Globus pallidus (tissue), 1 donor: Measurements from ENCODE around the gene LATS2.

Experiments
- DNase-seq: peaks from one replicate; pipeline ENCODE4 v3.0.0-alpha.2; 2015; ENCODE audit warnings: low spot score

The LATS2 gene

DNA sequence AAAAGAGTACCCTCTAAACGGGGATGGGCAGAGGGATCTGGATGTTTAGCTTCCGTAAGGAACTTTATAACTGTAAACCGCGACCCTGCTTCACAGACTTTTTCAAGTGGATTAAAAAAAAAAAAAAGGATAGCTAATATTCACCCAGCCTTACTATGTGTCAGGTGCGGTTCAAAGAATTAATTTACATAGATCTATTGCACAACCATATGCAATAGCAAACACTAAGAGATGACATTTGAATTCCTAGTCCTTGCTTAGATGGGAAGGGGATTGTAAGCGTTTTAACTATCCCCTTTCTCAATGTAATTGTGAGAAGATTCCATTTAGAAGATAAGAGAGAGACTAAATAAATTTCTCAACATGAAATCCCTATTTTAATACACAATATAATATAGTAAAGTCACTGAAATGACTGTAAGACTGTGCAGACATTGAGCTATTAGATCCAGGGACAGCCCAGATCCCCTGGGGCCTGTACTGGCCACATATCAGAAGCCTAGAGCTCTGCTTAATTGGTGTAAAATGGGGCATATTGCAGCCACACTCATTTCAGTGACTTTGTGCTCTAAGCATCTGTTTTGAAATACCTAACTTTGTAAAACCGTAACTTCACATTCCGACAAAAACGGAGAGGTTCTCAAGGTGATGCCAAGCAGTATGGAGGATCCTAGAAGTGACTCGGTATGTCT lies 13.6 kb downstream of the LATS2 start:
- no peak for DNase-seq

DNA sequence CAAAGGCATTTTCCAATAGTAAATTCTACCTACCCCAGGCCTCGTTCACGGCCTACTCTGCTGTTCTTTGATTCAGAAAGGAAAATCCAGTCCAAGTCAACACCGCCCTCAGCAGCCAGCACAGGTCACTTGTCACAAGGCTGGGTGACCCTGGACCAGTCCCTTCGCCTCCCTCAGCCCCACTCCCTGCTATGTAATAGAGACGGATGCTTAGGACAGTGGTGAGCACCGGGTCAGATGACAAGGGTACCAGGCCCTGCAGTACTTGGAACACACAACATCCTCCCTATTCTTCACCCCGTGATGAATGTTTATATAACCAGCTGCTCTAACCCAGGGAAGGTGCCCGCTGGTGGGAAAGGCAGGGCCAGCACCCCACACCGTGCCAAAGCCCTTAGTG lies 14.3 kb downstream of the LATS2 start:
- no peak for DNase-seq

DNA sequence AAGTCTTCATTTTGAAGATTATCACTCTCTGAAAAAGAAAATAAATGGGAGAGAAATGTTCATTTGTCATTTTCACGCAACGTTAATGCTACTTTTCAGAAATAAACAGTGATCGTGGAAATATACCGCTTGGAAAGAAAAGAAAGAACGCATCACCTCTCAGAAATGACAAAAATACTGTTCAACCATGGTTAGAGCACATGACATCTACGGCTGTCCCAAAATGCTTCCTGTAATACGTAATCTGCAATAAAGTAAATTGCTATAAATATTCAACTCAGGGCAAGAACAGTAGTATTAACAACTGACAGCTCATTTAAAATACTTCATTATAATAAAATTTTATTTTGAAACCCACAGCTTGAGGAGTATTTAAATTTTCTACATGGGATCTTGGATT lies 15.2 kb downstream of the LATS2 start:
- no peak for DNase-seq

DNA sequence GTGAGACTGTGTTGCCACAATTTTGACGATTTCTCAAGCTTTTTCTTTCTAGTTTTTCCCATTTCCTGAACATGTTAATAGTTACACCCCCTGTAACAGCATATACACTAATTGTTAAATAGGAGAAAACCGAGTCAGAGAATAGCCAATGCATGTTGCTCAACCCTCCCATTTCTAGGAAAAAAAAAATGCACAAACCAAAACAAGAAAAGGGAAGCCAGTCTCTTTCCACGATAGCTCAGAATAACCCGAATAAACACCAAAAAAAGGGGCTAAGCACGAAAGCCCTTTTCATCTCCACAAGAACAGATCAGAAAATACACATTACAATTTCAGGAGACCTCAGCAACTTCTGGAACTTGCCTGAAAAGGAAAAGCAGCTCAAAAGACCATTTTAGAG lies 16.3 kb downstream of the LATS2 start:
- no peak for DNase-seq

DNA sequence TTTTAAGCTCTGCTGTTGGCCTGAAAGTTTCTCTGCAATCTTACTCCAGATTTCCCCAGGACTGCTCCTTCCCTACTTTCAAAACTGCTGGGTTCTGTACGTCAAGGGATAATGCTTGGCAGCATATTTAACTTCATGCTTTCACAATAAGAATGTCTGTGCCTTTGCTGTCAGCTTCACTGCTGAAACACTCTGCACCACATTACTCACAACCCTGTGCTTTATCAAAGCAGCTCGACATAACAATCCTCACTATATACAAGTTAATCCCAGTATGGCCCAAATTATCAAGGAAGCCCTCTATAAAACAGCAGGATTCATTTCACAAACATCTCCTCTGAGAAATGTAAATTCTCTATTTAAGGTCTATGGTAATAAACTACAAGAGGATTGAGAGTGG lies 17.5 kb downstream of the LATS2 start:
- no peak for DNase-seq

DNA sequence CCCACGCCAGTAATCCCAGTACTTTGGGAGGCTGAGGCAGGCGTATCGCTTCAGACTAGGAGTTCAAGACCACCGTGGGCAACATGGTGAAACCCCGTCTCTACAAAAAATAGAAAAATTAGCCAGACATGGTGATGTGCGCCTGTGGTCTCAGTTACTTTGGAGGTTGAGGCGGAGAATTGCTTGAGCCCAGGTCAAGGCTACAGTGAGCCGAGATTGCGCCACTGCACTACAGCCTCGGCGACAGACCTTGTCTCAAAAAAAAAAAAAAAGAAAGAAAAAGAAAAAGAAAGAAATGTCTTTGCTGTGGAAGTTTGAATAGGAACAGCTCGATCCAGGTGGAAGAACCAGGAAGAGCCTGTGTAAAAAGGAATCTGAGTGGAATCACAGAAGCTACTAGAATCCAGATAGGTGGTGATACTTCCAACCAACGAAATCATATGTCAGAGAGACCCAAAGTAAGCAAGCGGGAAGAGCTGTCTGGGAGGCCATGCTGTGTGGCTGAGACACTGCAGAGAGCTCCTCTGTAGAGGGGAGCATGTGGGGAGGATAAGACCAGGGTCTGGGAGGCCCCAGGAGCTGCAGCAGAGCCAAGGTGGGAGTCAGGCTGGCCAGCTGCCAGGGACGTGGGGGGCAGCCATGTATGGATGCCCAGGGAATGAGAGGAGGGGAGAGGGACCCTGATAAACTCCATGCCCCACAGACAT lies 21.1 kb downstream of the LATS2 start:
- no peak for DNase-seq

DNA sequence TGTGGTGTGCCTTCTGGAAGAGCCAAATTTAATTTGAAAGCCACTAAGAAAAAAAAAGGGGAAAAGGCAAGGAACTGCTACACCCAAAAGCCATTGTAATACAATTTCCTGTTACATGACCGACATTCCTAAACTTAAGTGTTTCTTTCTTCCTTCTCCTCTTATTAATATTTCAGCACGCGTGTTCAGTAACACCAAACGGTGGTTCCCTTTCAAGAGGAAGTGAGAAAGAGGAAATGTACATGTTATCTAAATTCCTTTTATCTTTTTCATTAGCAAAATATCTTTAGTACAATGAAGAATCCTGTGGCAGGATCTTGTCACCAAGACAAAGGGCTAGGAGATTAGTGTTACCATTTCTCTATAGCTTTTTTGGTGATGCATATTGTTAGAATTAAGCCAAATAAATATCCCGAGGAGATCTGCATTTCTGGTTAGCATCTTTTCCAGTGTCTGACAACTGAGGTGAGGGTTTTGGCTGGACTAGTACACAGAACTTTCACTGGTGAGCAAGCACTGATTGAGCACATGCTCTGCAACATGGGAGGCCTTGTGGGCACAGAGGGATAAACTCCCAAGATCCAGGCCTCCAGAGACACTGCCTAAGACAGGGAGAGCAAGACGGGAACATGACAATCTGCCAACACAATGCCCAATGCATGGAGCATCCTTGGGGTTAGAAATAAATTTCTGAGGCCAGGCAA lies 22.1 kb downstream of the LATS2 start:
- no peak for DNase-seq

DNA sequence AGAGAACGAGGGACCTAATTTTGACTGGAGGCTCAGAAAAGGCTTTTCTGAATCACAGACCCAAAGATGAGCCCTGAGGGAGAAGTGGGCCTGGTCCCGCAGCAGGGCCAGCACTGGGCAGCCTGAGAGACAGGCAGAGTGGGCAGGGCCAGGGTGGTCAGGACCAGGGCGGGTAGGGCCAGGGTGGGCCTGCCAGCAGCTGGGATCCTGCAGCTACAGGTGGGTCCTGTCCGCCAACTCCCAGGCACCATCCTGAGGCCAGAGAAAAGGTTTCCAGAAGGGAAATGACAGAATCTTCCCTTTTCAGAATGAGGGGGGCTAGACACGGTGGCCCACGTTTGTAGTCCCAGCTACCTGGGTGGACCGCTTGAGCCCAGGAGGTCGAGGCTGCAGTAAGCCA lies 23.7 kb downstream of the LATS2 start:
- no peak for DNase-seq

DNA sequence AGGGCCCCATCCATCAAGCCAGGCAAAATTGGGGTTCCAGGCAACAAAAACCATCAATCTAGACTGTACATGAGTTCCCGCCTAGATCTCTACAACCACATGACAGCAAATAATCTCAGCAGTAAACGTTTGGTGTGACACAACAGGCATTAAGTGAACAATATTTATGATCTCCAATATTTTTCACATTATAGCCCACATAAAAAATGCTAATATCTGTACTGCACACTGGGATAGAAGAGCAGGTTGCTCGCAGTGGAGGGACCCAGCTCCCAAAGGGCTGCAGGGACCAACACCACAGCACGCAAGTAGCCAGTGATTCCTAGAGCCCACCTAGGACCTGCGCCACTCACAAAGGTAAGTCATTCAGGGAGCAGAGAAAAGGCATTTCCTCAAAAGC lies 25.9 kb downstream of the LATS2 start:
- DNase-seq = no peak

DNA sequence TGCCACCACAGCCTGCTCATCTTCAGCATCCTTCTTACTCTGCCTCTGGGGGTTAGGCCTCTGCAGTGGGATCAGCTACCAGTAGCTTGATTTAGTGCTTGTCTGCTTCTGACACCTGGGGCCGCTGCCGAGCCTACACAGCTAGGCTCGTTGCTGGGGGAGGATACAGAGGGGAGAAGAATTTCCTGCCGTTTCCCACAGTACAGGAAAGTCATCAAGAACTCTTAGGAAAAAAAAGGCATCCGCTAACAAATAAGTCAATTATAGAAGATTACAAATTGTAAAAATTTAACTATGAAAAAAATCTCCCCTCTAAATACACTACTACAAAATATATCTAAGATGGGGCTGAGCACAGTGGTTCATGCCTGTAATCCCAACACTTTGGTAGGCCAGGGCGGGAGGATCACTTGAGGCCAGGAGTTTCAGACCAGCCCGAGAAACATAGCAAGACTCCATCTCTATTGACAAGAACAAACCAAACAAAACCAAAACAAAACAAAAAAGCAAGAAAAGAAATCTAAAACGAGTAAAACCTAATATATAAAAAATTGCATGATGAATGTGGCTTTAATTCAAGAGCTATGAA lies 26.7 kb downstream of the LATS2 start:
- no peak for DNase-seq

DNA sequence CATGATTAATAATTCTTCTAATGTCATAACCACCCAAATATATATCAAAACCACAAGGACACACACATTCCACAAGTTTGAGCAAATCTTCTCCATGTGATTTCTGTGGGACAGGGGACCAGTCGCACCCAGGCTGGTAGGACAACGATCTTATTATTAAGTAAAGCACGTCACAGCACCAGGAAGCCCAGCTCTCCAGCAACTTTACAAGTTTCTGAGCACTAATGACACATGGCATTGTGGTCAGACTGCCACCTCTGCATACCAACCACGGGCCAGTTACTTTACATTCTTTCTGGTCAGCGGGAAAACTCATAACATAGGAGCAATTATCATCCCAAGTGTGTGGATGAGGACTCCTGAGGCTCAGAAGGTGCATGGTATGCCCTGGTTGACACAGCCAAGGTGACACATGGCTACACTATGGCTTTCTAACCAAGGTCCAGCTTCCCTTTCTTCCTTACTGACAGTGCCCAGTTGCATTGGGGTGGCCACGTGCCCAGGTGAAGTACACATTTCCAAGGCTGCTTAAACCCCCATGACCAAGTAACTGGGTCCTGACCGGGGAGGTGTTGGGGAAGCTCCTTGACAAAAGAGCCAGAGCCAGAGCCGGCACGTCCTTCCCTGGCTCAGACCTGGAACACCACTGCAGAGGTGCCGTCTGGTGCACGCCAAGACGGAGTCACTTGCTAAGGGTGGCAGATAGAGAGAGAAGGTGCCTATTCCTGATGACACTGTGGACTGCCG lies 27.4 kb downstream of the LATS2 start:
- no peak for DNase-seq

DNA sequence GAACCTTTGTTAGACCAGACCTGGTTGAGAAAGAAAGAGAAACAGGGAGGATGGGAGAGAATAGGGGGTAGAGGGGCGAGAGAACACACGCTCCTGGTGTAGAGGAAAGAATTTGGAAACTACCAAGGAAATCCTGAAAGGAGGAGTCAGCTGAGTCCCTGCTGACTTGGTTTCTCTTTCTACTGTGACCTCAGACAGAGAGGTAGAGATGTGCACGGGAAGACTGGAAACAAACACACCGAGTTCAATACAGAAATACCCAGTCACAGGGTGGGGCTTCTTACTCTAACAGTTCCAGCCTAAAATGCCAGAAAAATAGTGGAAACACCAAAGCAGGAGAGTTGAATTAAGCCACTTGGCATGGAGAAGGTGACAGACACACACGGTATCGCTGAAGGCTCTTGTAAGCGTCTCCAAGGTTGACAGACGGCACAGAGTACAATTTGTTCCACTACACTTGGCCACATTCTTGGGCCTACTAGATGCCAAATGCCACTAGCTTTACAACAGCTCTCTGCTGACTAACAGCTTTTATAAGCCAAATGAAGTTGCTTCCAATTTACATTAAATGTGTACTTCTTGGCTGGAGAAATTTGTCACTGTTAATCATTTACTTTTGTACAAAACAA lies 28.1 kb downstream of the LATS2 start:
- peak; percentile 14 for DNase-seq

DNA sequence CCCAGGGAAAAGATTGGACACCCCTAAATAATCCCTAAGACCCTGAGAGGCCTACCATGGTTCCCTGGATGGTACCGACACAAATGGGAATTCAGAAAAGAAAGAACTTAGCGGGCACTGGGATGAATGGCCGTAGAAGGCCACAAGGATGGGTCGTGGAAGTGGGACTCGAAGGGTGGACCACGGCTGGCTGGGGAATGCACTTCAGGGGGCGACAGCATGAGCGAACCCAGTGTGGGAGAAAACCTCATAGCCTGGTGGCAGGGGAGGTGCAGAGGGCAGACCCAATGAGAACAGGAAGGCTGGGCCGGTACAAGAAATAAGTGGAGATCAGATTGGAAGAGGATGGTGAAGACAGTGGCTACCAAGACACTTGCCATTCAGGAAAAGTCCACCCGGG lies 28.7 kb downstream of the LATS2 start:
- DNase-seq = no peak

DNA sequence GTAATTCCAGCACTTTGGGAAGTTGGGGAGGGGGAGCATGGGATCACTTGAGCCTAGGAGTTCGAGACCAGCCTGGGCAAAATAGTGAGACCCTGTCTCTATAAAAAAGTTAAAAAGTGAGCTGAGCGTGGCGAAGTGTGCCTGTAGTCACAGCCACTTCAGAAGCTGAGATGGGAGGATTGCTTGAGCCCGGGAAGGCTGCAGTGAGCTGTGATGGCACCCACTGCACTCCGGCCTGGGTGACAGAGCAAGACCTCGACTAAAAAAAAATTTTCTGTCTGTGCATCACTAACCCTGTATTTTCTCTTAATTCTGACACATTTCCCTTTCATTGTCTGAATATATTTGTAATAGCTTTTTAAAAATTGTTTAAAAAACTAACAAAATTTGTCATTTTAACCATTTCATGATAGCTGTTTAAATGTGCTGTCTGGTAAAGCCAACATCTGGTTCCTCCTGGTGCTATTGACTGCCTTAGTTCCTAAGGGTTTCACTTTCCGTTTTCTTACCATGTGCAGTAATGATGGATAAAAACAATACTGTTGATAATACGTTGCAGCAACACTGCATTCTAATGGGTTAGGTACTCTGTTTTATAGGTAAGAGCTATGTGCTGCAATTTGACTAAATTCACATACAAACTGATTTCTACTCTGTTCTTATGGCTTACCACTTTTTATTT lies 29.7 kb downstream of the LATS2 start:
- DNase-seq = no peak

DNA sequence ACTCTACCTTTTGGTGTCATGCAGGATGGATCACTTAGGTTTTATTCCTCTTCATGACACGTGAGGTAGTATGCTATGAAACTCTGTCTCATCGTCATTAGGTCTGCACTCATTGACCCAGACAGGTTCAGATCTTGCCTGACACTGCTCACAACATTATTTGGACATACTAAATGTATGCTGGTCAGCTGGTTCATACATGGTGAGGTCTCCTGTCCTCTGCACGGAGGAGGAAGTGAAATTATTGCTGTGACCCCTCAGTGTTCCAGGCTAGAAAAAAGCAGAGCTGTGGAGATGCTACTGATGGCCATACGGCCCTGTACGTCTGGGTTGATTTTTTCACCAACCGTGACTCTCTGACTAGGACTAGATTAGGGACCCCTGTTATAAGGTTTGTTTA lies 35.8 kb downstream of the LATS2 start:
- DNase-seq = no peak

DNA sequence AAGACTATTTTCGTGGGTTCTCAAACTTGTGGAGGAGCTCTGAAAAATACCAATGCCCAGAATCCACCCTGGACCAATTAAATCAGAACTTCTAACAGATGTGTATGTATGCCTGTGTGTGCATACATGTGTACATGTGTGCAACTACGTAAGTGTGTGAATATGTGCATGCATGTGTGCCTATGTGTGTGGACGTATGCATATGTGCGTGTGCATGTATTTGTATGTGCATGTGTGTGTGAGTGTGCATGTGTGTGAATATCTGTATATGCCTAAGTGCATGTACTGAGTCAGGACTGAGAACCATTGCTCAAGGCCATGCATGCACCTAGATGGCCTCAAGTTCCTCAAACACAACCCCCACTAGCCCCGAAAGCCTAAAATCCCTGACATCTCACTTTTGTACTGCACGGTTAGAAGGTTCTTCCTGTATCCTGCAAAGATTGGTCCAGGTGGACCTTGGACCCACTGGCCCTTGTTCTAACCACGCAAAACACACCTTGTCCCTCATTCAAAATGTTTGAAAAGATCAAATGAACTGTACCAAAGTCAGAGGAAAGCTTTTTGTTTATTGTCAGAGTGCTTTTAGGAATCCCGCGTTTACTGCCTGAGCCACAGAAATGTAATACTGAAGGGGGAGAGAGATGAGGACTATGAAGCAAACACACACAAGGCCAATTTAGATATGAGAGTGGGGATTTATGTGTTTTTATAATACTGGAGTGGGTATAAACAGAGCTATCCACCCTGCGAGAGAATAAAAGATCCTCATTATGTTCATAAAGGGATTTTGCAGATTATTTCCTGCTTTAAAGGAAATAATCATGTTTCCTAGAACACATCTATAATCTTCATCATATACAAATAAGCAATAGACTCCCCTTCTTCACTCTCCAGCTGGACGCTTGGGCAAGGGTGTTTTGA lies 39.1 kb downstream of the LATS2 start:
- DNase-seq = no peak

DNA sequence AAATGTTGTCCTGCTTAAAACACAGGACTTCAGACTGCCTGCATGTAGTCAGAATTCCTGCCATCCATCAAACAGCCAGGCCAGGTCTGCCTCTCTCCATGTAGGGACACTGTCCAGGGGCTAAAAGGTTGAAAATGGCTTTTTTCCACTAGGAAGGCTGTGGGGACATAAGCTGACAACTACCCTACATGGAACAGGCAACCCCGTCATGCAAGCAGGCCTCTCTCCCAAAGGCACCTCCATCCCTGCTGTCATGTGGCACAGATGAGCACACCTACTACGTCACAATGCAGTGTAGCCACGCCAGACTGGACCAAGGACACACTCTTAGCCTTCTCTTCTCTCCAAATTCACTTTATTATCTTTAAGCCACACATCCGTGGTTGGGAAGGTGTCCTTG lies 40.8 kb downstream of the LATS2 start:
- no peak for DNase-seq

DNA sequence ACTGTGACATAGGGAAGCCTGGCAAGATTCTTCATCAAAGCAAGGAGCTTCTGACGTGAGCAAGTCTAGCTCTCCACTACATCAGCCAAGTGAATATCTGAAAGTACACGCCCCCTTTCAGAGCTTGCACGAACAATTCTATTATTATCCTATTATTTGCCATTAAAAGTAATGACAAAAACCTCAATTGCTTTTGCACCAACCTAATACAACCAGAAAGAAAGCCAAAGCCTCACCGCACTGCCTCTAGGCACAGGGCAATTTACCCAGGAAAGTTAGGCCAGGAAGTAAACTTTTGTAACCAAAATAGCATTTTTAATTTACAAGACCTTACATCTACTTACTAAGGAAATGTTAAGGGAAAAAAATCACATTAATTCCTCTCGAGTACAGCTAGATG lies 41.2 kb downstream of the LATS2 start:
- no peak for DNase-seq

DNA sequence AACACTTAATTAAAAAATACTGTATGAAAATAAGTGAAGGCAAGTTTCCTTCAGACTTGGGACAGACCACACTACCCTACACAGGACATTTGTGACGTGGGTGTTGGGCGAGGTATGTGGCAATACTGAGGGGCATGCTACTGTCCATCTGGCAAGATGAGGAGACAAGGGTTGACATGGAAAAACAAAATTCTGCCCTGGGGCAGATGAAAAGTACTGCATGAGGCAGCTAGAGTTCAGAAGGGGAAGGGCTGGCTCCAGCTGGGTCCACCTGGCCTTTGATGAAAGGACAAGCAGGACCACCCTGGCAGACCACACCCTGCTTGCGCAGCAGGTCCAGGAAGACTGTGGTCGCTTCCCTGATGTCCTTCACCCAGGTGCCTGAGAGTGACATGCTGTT lies 43.2 kb downstream of the LATS2 start:
- no peak for DNase-seq

DNA sequence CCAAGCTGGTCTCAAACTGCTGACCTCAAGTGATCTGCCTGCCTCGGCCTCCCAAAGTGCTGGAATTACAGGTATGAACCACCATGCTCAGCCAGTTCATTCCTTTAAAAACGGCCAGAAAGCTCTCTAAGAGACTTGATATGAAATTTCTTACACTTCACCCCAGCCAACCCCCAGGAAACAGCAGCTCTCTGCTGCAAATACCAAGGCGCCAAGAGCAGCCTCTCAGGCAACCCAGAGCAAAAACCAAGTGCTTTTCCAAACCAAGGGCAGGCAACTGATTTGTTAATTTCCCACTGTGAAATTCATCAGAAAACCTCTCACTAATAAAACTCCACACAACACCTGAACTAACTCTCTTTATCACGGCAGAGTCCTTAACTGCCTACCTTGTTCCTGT lies 44.9 kb downstream of the LATS2 start:
- DNase-seq = no peak
